GM13977 (cell line): ENCODE data around the gene A4GALT.

Experiments
- DNase-seq: peaks from one replicate; pipeline ENCODE4 v3.0.0; 2012; ENCODE audit warnings: low spot score
- in situ Hi-C: fragments of 300-500 bp; cut with MboI; formaldehyde crosslinking; loops from one replicate; pipeline ENCODE4 v1.12.0; 2022; ENCODE audit warnings: low sequenced_read_pairs, low pct_unique_long_range_greater_than_20kb, mixed read lengths, inconsistent platforms; ENCODE audit not compliant: unreplicated experiment
- TF ChIP-seq, protein P1 (sequence below): IDR thresholded peaks from 2 replicates; pipeline ENCODE4 v1.5.1; 2012; ENCODE audit warnings: mild to moderate bottlenecking, control low read depth; ENCODE audit not compliant: insufficient read depth; ENCODE audit errors: extremely low read depth, missing control alignments

Gene A4GALT

DNA sequence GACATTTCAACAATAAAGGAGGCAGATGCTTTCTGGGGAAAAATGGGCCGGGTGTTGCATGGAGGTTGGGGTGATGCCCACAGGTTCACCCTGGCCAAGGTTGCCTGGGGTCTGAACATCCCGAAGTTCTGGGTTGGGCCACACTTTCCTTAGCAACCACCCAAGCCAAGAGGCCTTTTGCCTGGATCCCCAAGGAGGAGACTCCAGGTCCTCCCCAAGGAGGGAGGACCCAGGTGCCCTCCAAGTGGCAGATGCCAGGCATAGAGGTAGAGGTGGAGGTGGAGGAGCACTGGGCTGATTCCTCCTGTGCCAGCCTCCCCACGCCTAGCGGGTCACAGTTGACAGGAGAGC, 72.7 kb downstream of the A4GALT start:
- TF ChIP-seq, protein P1, sequence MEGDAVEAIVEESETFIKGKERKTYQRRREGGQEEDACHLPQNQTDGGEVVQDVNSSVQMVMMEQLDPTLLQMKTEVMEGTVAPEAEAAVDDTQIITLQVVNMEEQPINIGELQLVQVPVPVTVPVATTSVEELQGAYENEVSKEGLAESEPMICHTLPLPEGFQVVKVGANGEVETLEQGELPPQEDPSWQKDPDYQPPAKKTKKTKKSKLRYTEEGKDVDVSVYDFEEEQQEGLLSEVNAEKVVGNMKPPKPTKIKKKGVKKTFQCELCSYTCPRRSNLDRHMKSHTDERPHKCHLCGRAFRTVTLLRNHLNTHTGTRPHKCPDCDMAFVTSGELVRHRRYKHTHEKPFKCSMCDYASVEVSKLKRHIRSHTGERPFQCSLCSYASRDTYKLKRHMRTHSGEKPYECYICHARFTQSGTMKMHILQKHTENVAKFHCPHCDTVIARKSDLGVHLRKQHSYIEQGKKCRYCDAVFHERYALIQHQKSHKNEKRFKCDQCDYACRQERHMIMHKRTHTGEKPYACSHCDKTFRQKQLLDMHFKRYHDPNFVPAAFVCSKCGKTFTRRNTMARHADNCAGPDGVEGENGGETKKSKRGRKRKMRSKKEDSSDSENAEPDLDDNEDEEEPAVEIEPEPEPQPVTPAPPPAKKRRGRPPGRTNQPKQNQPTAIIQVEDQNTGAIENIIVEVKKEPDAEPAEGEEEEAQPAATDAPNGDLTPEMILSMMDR, result no peak

DNA sequence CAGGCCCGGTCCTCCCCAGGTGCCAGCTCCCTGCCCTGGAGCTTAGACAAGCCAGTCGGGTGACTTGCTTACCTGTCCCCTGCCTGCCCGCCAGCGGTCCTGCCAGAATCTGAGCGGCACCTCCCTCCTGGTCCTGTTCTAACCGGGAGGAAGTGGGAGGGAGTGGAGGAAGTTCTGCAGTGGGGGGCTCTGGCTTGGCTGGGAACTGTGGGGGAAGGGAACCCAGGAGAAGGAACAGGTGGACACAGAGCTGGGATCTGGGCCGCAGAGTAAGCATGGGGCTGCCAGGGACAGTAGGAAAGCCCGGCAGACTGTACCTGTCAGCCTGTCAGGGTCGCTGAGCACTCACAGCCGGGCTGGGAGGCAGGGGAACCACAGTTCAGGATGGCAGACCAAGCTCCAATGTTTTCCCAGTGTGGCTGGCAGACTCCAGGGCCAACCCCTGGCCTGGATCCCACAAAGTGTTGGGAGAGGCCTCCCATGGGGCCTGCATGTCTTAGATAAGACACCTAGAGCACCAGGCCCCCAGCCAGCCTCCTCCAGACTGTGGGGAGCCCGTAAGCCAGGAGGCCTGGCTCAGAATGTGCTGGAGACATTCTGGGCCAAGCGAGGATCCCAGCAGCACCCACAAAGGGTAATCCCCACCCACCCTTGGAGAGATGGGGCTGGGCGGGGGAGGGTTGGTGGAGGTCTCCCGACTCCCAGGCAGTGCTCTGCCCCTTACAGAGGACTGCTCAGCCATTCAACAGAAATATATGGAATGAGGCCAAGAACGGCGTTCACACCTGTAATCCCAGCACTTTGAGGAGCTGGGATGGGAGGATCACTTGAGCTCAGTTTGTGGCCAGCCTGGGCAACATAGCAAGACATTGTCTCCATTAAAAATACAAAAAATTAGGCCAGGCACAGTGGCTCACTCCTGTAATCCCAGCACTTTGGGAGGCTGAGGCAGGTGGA, 73.8 kb downstream of the A4GALT start:
- in situ Hi-C loops, result no loop called here
- TF ChIP-seq, protein P1, result no peak
- no peak for DNase-seq

More for the DNA sequence above, 72.7 kb downstream of the A4GALT start:
- in situ Hi-C loops, result no loop called here
- no peak for DNase-seq

DNA sequence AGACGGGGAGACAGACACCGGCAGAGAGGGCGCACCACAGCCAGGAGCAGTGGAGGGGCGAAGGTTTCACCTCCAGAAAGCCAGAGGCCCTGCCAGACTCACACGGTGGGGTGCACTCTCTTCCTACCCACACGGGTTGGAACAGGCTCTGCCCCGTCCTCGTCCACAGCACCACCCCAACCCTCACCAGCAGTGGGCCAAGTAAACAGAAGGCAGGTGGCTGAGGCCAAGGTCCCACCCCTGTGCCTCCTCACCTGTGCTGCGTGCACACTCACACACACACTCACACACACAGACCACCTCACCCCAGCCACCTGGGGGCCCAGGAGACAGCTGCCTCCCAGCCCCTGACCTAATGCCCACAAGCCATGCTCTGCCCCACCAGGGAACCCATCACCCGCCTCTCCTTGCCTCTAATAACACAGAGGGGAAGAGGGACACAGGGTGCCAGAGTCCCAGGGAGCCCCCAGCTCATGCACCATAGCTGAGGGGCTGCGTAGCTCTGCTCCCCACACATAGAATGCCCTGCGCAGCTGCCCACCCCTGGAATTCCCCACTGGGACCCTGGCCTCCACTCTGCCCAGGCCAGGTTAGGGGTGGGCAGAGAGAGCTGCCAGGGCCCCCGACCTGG, 74.6 kb downstream of the A4GALT start:
- in situ Hi-C loops, result no loop called here
- DNase-seq, result no peak
- TF ChIP-seq, protein P1, result no peak

DNA sequence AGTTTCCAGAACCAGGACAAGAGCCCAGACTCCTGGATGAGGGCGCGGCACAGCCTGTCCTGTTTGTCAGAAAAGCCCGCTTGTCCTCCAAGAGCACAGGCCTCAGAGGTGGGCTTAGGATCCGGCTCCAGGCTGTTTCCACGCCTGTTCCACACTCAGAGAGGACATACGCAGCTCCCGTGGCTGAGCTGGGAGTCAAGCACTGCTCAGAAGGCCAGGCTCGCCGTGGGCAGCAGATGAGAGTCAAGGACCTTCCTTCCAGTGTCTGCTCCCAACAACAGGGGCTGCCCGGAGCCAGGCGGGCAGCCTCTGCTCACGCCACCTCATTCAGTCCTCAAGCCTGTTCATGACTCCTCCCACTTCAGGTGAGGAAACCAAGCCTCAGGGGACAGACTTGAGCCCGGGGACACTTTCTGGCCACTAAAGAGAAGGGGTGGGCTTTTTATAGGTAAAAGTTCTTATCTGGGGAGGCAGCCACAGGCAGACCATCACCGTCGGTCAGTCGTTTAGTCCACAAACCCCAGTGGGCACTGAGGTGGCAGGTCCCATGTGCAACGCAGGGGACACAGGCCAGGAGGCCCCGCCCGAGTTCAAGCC, 75.2 kb downstream of the A4GALT start:
- no peak for DNase-seq
- in situ Hi-C loops, result no loop called here
- TF ChIP-seq, protein P1, result no peak

DNA sequence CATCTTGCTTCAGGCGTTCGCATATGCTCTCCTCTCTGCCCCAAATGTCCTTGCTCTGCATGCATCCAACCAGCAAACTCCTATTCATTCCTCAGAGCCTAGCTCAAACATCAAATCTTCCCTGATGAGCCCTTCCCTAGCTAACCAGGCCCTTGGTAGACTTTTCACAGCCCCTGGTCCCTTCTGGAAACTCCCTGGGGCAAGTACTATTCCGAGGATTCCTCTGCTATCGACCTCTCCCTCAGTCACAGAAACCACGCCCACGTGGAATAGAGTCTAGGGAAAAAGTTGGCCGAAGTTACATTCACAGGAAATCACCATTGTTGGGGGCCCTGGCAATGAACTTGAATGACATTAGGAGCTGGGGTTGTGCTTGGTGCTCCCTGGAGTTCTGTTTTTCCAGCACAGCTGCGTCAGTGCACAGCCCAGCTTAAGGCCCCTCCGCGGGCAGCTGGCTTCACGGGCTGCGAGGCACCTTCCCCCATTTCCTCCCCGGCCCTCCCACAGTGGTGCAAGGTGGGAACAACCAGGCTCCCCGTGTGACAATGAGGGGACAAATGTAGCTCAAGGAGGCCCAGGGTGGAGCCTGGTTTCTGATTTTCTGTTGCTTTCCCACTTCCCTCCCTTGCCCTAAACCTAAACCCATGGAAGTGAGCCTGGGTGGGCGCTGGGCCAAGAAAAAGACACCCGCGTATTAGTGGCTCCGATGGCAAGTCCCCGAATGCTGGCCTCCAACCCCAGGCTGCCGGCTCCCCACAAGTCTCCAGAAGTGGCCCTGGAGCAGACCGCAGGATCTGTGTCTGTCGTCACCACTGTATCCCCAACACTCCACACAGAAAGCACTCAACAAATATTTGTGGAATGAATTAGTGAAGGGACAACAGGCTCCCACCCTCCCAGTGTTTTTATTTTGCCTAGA, 76.0 kb downstream of the A4GALT start:
- DNase-seq, result no peak

More for the DNA sequence above, 76.0 kb downstream of the A4GALT start:
- TF ChIP-seq, protein P1, result no peak
- in situ Hi-C loops, result no loop called here
